ENCODE data around the gene CMIP. TPM values are rescaled to one million over a fixed set of nuclear protein-coding genes. Genes with fewer than 3 reads are reported as not detected.
A peak's percentile ranks its signal among the peaks of the same experiment; 100 is the strongest.

Gene CMIP
- total RNA-seq, 1 donor from 2014 or later, result 6.6 TPM

DNA sequence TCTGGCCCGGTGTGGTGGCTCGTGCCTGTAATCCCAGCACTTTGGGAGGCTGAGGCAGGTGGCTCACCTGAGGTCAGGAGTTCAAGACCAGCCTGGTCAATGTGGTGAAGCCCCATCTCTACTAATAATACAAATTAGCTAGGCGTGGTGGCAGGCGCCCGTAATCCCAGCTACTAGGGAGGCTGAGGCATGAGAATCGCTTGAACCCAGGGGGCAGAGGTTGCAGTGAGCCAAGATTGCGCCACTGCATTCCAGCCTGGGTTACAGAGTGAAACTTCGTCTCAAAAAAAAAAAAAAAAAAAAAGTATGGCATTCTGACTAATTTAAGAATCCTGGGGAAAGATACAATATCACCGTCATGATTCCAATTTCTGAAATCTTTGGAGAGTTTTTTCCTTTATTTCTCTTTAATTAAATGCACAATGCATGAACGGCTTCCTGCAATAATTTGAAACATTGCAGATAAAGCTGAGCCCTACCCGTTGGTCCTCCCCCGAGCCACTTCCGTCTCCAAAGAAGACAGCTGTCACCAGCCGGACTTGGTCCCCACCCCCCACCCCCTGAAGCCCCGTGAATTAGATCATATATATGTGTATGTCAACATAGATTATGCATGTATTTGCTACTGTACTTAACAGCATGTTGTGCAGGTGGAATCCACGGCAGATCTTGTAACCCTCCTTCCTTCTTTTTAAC lies 191.8 kb downstream of the CMIP start:
- H3K4me1 ChIP-seq, result peaks cover 77% of the 10 kb centered on the region
- H3K4me3 ChIP-seq, result no peak overlapping the region
- peak overlapping the region; percentile 37 for H3K27ac Mint-ChIP-seq
- no peaks in the 10 kb centered on the region for H3K36me3 ChIP-seq
- H3F3A ChIP-seq (ENCODE audit: low read depth), result peaks cover 45% of the 10 kb centered on the region
- H3K9ac ChIP-seq, result no peak overlapping the region
- no peaks in the 10 kb centered on the region for H3K9me3 Mint-ChIP-seq
- H3K9me3 ChIP-seq (ENCODE audit: low read depth), result no peaks in the 10 kb centered on the region
- H3K27ac ChIP-seq, result no peak overlapping the region
- DNase-seq (ENCODE audit: low spot score), result no peak
- peaks cover 89% of the 10 kb centered on the region for H3K4me1 Mint-ChIP-seq
- peak overlapping the region; percentile 70 for H3K4me2 ChIP-seq
- TF ChIP-seq CTCF (IDR thresholded peaks at IDR 0.05) (no peak), EZH2phosphoT487 (IDR thresholded peaks at IDR 0.05) (no peak), EZH2 (IDR thresholded peaks at IDR 0.05) (no peak)
- no peaks in the 10 kb centered on the region for H3K27me3 ChIP-seq
- H3K27me3 Mint-ChIP-seq (ENCODE audit: insufficient read depth, low read depth), result peaks cover 11% of the 10 kb centered on the region
- H3K36me3 Mint-ChIP-seq, result peaks cover 2% of the 10 kb centered on the region
- H3K4me3 Mint-ChIP-seq, result no peak overlapping the region
- H2AFZ ChIP-seq (replicated peaks), result no peak overlapping the region
- peaks cover 63% of the 10 kb centered on the region for H3K79me2 ChIP-seq (ENCODE audit: low read depth)
- H4K20me1 ChIP-seq (ENCODE audit: low read depth), result peaks cover 94% of the 10 kb centered on the region

DNA sequence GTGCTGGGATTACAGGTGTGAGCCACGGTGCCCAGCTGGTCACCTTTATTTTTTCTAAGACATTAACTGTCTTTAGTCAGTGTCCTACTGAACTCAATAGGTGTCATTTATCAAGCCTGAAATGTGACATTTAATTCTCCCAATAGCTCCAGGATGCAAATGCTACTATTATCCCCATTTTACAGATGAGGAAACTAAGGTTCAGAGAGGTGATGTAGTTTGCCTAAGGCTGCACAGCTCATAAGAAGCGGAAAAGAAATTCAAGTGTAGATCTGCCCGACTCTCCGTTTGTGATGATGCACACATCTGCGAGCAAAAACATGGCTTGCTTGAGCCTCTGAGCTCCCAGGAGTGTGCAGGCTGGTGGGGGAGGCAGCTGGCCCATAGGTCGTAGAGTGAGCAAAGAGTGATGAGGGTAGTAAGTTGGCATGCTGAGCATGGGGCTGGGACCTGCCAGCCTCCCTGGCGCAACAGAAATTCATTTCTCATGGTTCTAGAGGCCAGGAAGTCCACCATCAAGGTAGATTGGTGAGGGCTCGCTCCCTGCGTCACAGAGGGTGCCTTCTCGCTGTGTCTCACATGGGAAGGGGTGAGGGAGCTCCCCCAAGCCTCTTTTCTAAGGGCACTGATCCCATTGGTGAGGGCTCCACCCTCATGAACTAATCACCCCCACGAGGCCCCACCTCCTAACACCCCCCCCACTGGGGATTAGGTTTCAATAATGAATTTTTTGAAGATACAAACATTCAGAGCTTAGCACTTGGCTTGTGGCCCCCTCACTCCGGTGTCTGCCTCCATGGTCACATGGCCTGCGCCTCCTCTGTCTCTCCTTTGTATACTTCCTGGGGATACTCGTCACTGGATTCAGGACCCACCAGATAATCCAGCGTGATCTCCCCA lies 193.0 kb downstream of the CMIP start:
- peak overlapping the region; percentile 94 for H3K27ac Mint-ChIP-seq
- DNase-seq (ENCODE audit: low spot score), result no peak
- H3K36me3 Mint-ChIP-seq, result peaks cover 3% of the 10 kb centered on the region
- H3K4me3 ChIP-seq, result no peak overlapping the region
- H3K9ac ChIP-seq, result no peak overlapping the region
- H3K79me2 ChIP-seq (ENCODE audit: low read depth), result peaks cover 63% of the 10 kb centered on the region
- peaks cover 91% of the 10 kb centered on the region for H4K20me1 ChIP-seq (ENCODE audit: low read depth)
- no peak for TF ChIP-seq EZH2phosphoT487 (IDR thresholded peaks at IDR 0.05)
- no peak for TF ChIP-seq EZH2 (IDR thresholded peaks at IDR 0.05)
- no peak for TF ChIP-seq CTCF (IDR thresholded peaks at IDR 0.05)
- H3K4me1 Mint-ChIP-seq, result peaks cover 88% of the 10 kb centered on the region
- no peak overlapping the region for H3K27ac ChIP-seq
- H3K9me3 Mint-ChIP-seq, result no peaks in the 10 kb centered on the region
- H3F3A ChIP-seq (ENCODE audit: low read depth), result peaks cover 37% of the 10 kb centered on the region
- peaks cover 13% of the 10 kb centered on the region for H3K27me3 Mint-ChIP-seq (ENCODE audit: insufficient read depth, low read depth)
- H3K4me2 ChIP-seq, result no peak overlapping the region
- peaks cover 70% of the 10 kb centered on the region for H3K4me1 ChIP-seq
- H3K9me3 ChIP-seq (ENCODE audit: low read depth), result no peaks in the 10 kb centered on the region
- H3K36me3 ChIP-seq, result no peaks in the 10 kb centered on the region
- H3K4me3 Mint-ChIP-seq, result no peak overlapping the region
- no peaks in the 10 kb centered on the region for H3K27me3 ChIP-seq
- no peak overlapping the region for H2AFZ ChIP-seq (replicated peaks)

DNA sequence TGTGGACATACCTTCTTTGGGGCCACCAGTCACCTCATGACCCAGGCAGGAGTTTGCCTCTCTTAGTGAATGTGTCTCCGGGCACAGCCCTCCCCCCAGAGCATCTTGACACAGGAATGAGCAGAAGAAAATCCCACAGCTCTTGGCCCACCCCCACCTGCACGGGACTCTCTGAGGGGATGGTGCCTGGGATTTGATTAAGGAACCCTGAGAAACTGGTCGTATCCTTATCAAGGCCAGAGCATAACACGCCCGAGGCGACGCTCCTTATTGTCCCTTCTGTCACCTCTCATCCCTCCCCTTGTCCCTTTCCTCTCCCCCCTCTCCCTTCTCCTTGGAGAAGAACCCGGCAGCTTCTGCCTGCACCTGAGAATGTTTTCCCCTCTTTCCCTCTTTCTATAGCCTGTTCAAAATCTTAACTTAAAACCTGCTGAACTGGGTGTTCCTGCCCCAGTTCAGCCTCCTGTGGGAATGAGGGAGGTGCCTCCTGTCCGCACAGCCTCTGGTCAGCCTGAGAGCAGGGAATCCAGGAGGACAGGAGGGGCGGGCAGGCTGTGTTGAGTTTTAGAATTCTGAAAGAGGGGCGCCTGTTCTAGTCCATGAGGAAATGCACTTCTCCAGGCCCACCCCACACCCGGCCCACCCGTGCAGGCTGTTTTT lies 193.8 kb downstream of the CMIP start:
- Histone ChIP-seq H3K27me3 (no peaks in the 10 kb centered on the region), H3K4me3 (no peak overlapping the region), H3K4me2 (peak overlapping the region; percentile 29), H3K27ac (no peak overlapping the region), H3K79me2 (ENCODE audit: low read depth) (peaks cover 70% of the 10 kb centered on the region), H4K20me1 (ENCODE audit: low read depth) (peaks cover 82% of the 10 kb centered on the region), H2AFZ (replicated peaks) (no peak overlapping the region), H3K4me1 (peaks cover 63% of the 10 kb centered on the region), H3K9me3 (ENCODE audit: low read depth) (no peaks in the 10 kb centered on the region), H3K9ac (no peak overlapping the region), H3F3A (ENCODE audit: low read depth) (peaks cover 30% of the 10 kb centered on the region), H3K36me3 (no peaks in the 10 kb centered on the region)
- no peak overlapping the region for H3K4me3 Mint-ChIP-seq
- TF ChIP-seq CTCF (IDR thresholded peaks at IDR 0.05) (no peak), EZH2 (IDR thresholded peaks at IDR 0.05) (no peak), EZH2phosphoT487 (IDR thresholded peaks at IDR 0.05) (no peak)
- peaks cover 13% of the 10 kb centered on the region for H3K27me3 Mint-ChIP-seq (ENCODE audit: insufficient read depth, low read depth)
- H3K9me3 Mint-ChIP-seq, result no peaks in the 10 kb centered on the region
- H3K27ac Mint-ChIP-seq, result peak overlapping the region; percentile 94
- DNase-seq (ENCODE audit: low spot score), result no peak
- H3K36me3 Mint-ChIP-seq, result peaks cover 3% of the 10 kb centered on the region
- H3K4me1 Mint-ChIP-seq, result peaks cover 86% of the 10 kb centered on the region

All from neural progenitor cell (in vitro differentiated cells).